Neural progenitor cell (in vitro differentiated cells): ENCODE data around the gene NRG3. TPM values are rescaled to one million over a fixed set of nuclear protein-coding genes. Genes with fewer than 3 reads are reported as not detected.

ENCODE experiments used
- DNase-seq: peaks from one replicate; pipeline ENCODE4 v3.0.0-alpha.2; 2016; ENCODE audit warnings: low spot score
- H2AFZ ChIP-seq: fragments of 200-600 bp; sonication (generic); replicated peaks from 2 replicates; pipeline ENCODE4 v1.6.1; 2016; ENCODE audit warnings: antibody characterized with exemption
- H3F3A ChIP-seq: fragments of 200-600 bp; sonication (generic); 2 replicates; pipeline ENCODE4 v1.6.1; 2016; ENCODE audit warnings: antibody characterized with exemption, low read depth
- H3K27ac ChIP-seq: fragments of 200-600 bp; sonication (generic); 2 replicates; pipeline ENCODE4 v1.5.1; 2016; ENCODE audit warnings: mild to moderate bottlenecking
- H3K27me3 ChIP-seq: fragments of 200-600 bp; sonication (generic); 2 replicates; pipeline ENCODE4 v1.6.1; 2016; ENCODE audit warnings: mild to moderate bottlenecking, moderate library complexity
- H3K36me3 ChIP-seq: fragments of 200-600 bp; sonication (generic); 2 replicates; pipeline ENCODE4 v1.5.1; 2016
- H3K4me1 ChIP-seq: fragments of 200-600 bp; sonication (generic); 2 replicates; pipeline ENCODE4 v1.6.1; 2016; ENCODE audit warnings: mixed run types
- H3K4me2 ChIP-seq: fragments of 200-600 bp; sonication (generic); 2 replicates; pipeline ENCODE4 v1.6.1; 2016
- H3K4me3 ChIP-seq: fragments of 200-600 bp; sonication (generic); 2 replicates; pipeline ENCODE4 v1.5.1; 2016
- H3K79me2 ChIP-seq: fragments of 200-600 bp; sonication (generic); 2 replicates; pipeline ENCODE4 v1.6.1; 2016; ENCODE audit warnings: low read depth
- H3K9ac ChIP-seq: fragments of 200-600 bp; sonication (generic); 2 replicates; pipeline ENCODE4 v1.6.1; 2016
- H3K9me3 ChIP-seq: fragments of 200-600 bp; sonication (generic); 2 replicates; pipeline ENCODE4 v1.5.1; 2016; ENCODE audit warnings: low read depth
- H4K20me1 ChIP-seq: fragments of 200-600 bp; sonication (generic); 2 replicates; pipeline ENCODE4 v1.6.1; 2016; ENCODE audit warnings: low read depth
- H3K27ac Mint-ChIP-seq: 3 replicates; pipeline ENCODE4 v1.8.0; 2021; ENCODE audit warnings: mixed read lengths
- H3K27me3 Mint-ChIP-seq: 2 replicates; pipeline ENCODE4 v1.8.0; 2022; ENCODE audit warnings: low read depth, mild to moderate bottlenecking, inconsistent platforms, moderate library complexity, mixed read lengths; ENCODE audit not compliant: insufficient read depth
- H3K36me3 Mint-ChIP-seq: 3 replicates; pipeline ENCODE4 v1.8.0; 2021; ENCODE audit warnings: mixed read lengths
- H3K4me1 Mint-ChIP-seq: 3 replicates; pipeline ENCODE4 v1.8.0; 2021; ENCODE audit warnings: mixed read lengths
- H3K4me3 Mint-ChIP-seq: 3 replicates; pipeline ENCODE4 v1.8.0; 2021; ENCODE audit warnings: mild to moderate bottlenecking, moderate library complexity, mixed read lengths
- H3K9me3 Mint-ChIP-seq: 3 replicates; pipeline ENCODE4 v1.8.0; 2020; ENCODE audit warnings: mixed read lengths
- CTCF ChIP-seq: fragments of 200-600 bp; sonication (generic); IDR thresholded peaks from 2 replicates; pipeline ENCODE4 v1.5.1; 2017; ENCODE audit warnings: antibody characterized with exemption, mild to moderate bottlenecking
- EZH2 ChIP-seq: fragments of 200-600 bp; sonication (generic); IDR thresholded peaks from 2 replicates; pipeline ENCODE4 v1.6.1; 2017; ENCODE audit warnings: antibody characterized with exemption, mild to moderate bottlenecking, moderate library complexity
- EZH2phosphoT487 ChIP-seq: fragments of 200-600 bp; sonication (generic); IDR thresholded peaks from 2 replicates; pipeline ENCODE4 v1.6.1; 2017; ENCODE audit warnings: antibody characterized with exemption
- total RNA-seq: library from RNA; depleted of rRNA; stranded (reverse); fragments of >200 nt; gene quantifications from 2 replicates; pipeline ENCODE4 v1.2.3, GENCODE V29; 2015; ENCODE audit warnings: low replicate concordance

Gene NRG3
- total RNA-seq, 1 donor from 2014 or later, result 1.9 TPM

GRCh38 chr10:82256275-82256674, 381.3 kb downstream of the NRG3 start:
- no peak overlapping the region for H3K4me3 ChIP-seq
- TF ChIP-seq EZH2 (no peak), CTCF (no peak), EZH2phosphoT487 (no peak)
- Mint-ChIP-seq H3K4me1 (peaks cover 2% of the 10 kb centered on the region), H3K27ac (no peak overlapping the region), H3K36me3 (no peaks in the 10 kb centered on the region), H3K27me3 (peaks cover 4% of the 10 kb centered on the region), H3K4me3 (no peak overlapping the region), H3K9me3 (no peaks in the 10 kb centered on the region)
- no peak for DNase-seq
- no peak overlapping the region for H3K9ac ChIP-seq
- H3K36me3 ChIP-seq, result no peaks in the 10 kb centered on the region
- H3K9me3 ChIP-seq, result no peaks in the 10 kb centered on the region
- H3K27ac ChIP-seq, result no peak overlapping the region
- H3K4me1 ChIP-seq, result peaks cover 13% of the 10 kb centered on the region
- no peaks in the 10 kb centered on the region for H3K79me2 ChIP-seq
- H3K4me2 ChIP-seq, result no peak overlapping the region
- no peak overlapping the region for H2AFZ ChIP-seq
- no peaks in the 10 kb centered on the region for H3K27me3 ChIP-seq
- H3F3A ChIP-seq, result peaks cover 10% of the 10 kb centered on the region
- peaks cover 6% of the 10 kb centered on the region for H4K20me1 ChIP-seq

DNA sequence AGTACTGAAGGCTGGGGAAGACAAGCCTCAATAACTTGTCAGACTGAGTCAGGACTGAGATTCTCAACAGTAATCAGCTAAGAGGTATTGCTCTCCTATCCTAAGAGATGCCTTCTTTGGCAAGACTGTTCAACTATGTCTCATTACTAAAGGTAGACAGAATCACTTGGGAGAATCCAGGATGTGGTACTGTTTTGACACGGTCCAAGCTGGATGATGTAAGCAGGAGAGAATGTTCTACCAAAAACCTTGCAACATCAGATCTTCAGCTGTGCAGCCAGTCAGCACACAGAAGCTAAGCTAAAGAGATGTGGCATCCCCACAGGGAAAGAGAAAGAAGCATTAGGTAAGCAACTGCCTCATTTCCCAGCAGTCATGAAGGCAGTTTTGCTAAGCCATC, 391.4 kb downstream of the NRG3 start:
- no peaks in the 10 kb centered on the region for H3K27me3 Mint-ChIP-seq

DNA sequence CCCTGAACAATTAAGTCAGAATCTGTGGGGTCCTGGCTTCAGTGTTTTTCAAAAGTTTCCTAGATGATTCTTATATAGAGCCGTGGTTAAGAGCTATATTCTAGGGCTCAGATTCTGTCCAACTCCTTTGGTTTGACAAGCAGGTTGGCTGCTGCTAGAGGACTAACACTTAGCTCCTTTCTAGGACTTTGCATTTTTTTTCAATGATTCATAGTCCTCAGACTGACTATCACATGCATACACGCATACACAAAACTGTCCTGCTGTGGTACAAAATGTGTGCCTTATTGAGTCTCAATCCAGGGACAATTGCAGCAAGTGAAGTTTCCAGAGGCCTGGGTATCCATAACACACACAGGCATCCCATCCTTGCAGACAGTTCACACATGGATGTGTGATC, 392.0 kb downstream of the NRG3 start:
- peaks cover 2% of the 10 kb centered on the region for H3K4me1 Mint-ChIP-seq
- no peaks in the 10 kb centered on the region for H3K27me3 Mint-ChIP-seq
- Histone ChIP-seq H3F3A (no peaks in the 10 kb centered on the region), H3K4me3 (no peak overlapping the region), H3K27ac (no peak overlapping the region), H3K36me3 (no peaks in the 10 kb centered on the region), H3K27me3 (no peaks in the 10 kb centered on the region), H3K79me2 (no peaks in the 10 kb centered on the region), H3K9ac (no peak overlapping the region), H3K9me3 (no peaks in the 10 kb centered on the region), H3K4me2 (no peak overlapping the region), H2AFZ (no peak overlapping the region), H3K4me1 (no peaks in the 10 kb centered on the region), H4K20me1 (no peaks in the 10 kb centered on the region)
- H3K27ac Mint-ChIP-seq, result no peak overlapping the region
- TF ChIP-seq CTCF, result no peak
- no peak for TF ChIP-seq EZH2phosphoT487
- TF ChIP-seq EZH2, result no peak
- H3K36me3 Mint-ChIP-seq, result no peaks in the 10 kb centered on the region
- no peak overlapping the region for H3K4me3 Mint-ChIP-seq
- no peak for DNase-seq
- H3K9me3 Mint-ChIP-seq, result no peaks in the 10 kb centered on the region

More for the DNA sequence above, 391.4 kb downstream of the NRG3 start:
- H3K9me3 ChIP-seq, result no peaks in the 10 kb centered on the region
- TF ChIP-seq EZH2phosphoT487 (no peak), CTCF (no peak), EZH2 (no peak)
- no peaks in the 10 kb centered on the region for H3K36me3 ChIP-seq
- no peak overlapping the region for H2AFZ ChIP-seq
- no peak for DNase-seq
- H3K4me2 ChIP-seq, result no peak overlapping the region
- no peaks in the 10 kb centered on the region for H3F3A ChIP-seq
- no peaks in the 10 kb centered on the region for H3K4me1 ChIP-seq
- no peaks in the 10 kb centered on the region for H3K9me3 Mint-ChIP-seq
- no peaks in the 10 kb centered on the region for H3K79me2 ChIP-seq
- no peaks in the 10 kb centered on the region for H3K27me3 ChIP-seq
- no peak overlapping the region for H3K4me3 ChIP-seq
- H3K4me1 Mint-ChIP-seq, result peaks cover 2% of the 10 kb centered on the region
- no peaks in the 10 kb centered on the region for H3K36me3 Mint-ChIP-seq
- no peaks in the 10 kb centered on the region for H4K20me1 ChIP-seq
- no peak overlapping the region for H3K27ac Mint-ChIP-seq
- no peak overlapping the region for H3K4me3 Mint-ChIP-seq
- no peak overlapping the region for H3K9ac ChIP-seq
- H3K27ac ChIP-seq, result no peak overlapping the region

GRCh38 chr10:82267465-82267864, 392.5 kb downstream of the NRG3 start:
- Mint-ChIP-seq H3K27me3 (no peaks in the 10 kb centered on the region), H3K4me1 (peaks cover 2% of the 10 kb centered on the region), H3K9me3 (no peaks in the 10 kb centered on the region), H3K27ac (no peak overlapping the region), H3K36me3 (no peaks in the 10 kb centered on the region), H3K4me3 (no peak overlapping the region)
- Histone ChIP-seq H3K4me2 (no peak overlapping the region), H3K79me2 (no peaks in the 10 kb centered on the region), H3K36me3 (no peaks in the 10 kb centered on the region), H4K20me1 (no peaks in the 10 kb centered on the region), H3K9ac (no peak overlapping the region), H3K27ac (no peak overlapping the region), H3K9me3 (no peaks in the 10 kb centered on the region), H3F3A (no peaks in the 10 kb centered on the region), H3K4me3 (no peak overlapping the region), H2AFZ (no peak overlapping the region), H3K4me1 (no peaks in the 10 kb centered on the region), H3K27me3 (no peaks in the 10 kb centered on the region)
- no peak for TF ChIP-seq CTCF
- no peak for TF ChIP-seq EZH2phosphoT487
- TF ChIP-seq EZH2, result no peak
- DNase-seq, result no peak
